SHP77 (cell line): ENCODE data around the gene PRDM16.
"Not testable (repeated sequence)": the region's sequence is repeated elsewhere in the genome, so short reads cannot be mapped to it uniquely, and the experiment has no call there.

Experiments
- DNase-seq, 2 experiments: peaks; one replicate each; lab custom pipeline; 2025; lab: John Stamatoyannopoulos, UW

Gene PRDM16

DNA sequence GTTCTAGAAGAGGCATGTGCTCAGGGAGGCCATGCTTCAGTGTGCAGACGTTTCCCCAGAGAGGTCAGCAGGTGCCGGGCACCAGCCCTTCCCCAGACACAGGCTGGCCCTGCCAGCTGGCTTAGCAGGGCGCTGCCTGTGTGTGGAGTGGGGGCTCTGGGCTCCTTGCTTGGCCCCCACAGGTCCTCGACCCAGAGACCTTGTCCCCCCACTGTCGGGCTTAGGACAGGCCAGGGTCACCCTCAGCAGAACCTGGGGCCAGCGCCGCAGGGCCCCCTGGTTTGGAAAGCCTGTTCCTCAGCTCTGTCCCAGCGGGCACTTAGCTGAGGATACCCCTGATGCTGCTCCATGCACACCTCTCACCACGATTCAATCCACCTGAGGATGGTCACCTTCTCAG lies 213.2 kb downstream of the PRDM16 start:
- DNase-seq = no peak

DNA sequence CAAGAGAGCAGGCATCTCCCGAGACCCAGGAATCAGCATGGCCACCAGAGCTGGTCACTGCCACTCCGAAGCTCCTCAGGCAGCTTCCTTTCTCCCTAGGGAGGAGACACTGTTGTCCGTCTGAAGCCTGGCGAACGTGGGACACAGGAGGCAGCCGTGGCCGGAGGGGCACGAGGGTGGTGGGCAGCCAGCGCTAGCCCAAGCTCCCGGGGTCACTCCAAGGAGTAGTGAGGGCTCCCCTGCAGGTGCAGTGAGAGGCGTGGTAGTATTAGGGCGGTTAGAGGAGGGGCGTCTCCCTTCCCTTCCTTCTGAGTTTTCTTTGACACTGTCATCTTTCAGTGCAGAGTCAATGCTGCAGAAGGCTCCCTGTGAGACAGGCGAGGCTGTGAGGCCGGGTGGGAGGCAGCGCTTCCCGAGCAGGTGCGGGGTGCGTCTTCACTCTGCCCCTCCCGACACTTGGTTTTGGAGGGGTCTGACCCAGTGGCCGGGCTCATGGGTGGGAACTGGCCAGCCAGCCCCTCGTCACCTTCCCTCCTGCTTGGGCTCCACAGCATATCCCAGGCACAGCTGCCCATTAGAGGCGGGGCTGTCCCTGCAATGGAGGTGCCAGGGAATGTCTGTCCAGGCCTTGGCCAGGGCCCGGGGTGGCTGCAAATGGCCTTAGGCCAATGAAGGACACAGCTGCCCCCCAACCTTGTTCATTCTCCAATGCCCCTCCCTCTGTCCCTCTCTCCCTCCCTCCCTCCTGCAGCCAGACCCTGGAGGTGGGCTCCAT lies 213.8 kb downstream of the PRDM16 start:
- DNase-seq = no peak

DNA sequence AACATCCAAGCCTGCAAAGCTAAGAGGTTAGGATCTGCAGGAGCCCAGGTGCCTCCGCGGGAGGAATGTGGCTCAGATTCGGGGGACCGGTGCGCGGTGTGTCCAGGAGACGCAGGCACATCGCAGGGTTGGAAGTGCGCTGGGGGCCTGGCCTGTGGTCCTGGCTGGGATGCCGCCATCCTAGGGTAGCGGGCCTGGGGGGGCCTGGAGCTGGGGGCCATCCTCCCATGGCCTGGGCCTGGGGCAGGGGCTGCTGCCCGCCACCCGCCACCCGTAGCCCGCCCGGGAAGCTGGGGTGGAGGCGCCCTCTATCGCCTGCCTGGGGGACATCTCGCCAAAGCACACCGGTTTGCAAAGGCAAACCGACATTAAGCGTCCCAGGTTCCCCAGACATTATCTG lies 214.8 kb downstream of the PRDM16 start:
- no peak for DNase-seq

DNA sequence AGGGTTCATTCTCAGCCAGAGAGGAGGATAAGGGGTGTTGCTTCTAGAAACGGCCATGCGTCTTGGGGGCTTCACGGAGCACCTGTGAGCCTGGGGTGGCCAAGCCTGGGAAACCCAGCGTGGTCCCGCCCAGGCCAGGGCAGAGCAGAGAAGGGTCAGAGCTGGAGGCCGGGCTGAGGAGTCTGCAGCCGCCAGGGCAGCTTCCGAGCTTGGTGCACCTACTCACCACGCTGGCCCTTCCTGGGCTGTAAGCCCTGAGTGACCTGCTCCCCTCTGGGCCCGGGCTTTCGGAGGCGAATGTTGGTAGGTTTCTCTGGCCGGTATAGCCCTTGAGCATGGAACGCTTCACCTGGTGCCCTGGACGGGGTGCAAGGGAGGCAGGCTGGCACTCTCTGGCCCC lies 215.7 kb downstream of the PRDM16 start:
- no peak for DNase-seq

DNA sequence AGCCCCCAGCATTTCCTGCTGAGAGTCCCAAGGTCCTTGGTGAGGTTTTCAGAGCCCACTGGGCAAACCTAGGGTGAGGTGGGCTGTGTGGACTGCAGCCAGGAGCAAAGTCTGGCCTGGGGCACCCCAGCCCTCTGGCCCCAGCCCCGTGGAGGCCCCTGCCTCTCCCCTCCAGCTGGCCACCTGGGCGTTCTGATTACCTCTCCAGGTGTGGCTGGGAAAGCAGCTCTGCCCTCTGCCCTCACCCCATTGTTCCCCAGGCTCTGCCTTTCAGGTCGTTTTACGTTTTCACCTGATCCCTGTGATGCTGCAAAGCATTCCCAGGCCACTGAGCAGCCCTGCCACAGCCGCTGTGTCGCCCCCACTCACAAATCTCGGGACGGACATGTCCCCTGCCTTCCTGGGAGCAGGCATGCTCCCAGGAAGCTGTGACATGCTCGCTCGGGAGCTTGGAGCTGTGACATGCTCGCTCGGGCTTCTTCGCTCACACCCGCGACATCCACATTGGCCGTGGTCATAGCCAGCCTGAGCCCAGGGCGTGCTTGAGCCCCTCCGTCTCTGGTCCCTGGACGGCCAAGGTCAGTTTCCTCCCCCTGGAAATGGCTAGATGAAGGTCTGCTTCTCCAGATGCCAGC lies 216.2 kb downstream of the PRDM16 start:
- DNase-seq = no peak

DNA sequence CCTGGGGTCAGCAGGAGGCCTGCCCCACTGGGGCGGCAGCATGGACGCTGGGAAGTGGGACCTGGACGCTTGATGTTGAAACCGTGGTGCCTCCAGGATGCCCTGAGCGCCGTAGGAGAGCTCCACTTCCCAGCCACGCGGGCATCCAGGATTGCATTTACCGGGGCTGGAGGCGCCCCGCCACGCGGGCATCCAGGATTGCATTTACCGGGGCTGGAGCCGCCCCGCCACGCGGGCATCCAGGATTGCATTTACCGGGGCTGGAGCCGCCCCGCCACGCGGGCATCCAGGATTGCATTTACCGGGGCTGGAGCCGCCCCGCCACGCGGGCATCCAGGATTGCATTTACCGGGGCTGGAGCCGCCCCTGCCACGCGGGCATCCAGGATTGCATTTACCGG lies 218.1 kb downstream of the PRDM16 start:
- not testable (repeated sequence) for DNase-seq

DNA sequence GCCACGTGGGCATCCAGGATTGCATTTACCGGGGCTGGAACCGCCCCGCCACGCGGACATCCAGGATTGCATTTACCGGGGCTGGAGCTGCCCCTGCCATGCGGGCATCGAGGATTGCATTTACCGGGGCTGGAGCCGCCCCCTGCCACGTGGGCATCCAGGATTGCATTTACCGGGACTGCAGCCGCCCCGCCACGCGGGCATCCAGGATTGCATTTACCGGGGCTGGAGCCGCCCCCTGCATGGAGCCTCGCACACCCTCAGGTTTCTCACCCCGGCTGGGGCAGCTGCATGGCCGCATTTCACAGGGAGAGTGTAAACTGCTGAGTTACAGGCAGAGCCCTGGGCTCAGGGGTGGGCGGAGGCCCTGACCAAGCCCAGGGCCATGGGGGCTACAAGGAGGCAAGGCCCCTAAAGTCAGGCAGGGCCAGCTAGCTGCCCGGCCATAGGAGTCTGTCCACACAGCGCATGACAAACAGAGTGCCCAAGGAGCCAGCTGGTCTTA lies 218.7 kb downstream of the PRDM16 start:
- no peak for DNase-seq

DNA sequence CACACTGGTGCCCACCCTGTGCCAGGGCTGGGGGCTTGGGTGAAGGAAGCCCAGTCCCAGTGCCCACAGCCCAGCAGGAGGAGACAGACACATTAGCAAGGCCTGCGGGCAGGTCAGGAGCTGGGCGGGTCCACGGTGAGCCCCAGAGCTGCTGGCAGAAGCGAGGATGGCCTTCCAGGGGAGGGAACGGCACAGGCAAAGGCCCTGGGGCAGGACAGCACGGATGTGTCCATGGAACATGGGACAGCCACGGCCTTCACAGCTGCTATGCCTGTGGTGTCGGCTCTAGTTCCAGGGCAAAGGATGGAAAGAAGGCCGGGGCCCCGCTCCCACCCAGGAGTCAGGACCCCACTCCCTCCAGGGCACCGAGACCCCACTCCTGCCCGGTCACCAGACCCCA lies 220.5 kb downstream of the PRDM16 start:
- DNase-seq = no peak

DNA sequence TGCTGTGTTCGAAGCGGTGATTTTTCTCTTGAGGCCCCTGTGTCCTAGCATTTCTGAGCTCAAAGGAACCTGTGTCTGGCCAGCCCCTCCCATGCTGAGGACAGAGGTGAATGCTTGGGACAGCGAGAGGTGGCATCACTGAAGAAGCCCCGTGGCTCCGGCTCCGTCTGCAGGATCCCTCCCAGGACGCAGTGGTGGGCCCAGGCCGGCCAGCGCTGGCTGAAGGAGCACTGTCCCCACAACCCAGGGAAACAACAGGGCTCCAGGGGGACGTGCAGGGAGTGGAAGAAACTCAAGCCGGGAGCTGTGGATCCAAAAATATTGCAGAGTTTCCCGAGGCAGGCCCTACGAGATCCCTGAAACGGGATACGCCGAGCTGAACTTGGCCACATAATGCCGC lies 221.4 kb downstream of the PRDM16 start:
- no peak for DNase-seq

DNA sequence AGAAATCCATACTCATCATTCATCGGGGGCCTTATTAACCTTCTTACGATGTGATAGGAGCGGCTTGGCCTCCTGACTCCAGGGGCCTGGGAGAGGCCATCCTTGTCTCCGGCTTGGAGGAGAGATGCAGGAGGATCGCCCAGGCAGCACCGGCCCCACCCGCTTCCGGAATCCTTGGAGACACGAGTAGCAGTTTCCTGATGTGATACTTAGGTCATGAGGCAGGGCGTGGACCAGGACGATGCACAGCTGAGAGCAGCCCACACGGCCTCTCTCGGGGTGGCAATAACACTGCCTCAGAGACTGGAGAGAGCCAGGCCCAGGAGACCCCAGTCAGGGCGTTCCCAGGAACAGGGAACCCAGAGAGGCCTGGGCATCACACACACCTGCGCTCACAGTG lies 221.9 kb downstream of the PRDM16 start:
- DNase-seq = no peak

DNA sequence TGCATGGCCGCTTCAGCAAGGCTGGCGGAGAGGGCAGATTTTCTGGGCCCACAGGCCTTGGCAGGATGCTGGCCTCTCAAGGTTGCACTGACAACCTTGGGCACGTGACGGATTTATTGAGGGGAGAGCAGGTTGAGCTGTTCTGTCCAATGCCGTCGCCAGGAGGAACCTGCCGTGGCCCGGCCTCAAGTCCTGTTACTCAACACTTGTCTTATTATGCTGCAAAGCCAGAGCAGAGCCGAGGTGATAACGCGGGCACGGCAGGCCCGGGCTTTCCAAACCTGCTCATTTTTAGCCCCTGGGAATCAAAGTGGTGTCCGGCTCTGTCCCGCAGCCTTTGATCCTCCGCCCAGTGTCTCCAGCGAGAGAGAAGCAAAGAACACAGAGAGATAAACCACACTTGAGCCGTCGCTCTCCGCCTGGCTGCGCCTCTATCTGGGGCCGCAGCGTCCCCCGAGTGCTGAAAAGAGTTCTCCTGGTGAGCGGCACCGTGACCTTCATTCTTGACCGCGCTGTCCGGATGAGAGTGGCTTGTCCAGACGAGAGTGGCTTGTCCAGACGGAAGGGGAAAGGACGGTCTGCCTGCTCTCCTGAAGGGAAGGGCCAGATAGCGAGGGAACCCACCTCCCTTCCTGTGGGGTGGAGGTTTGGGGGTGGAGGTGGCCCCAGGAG lies 223.2 kb downstream of the PRDM16 start:
- no peak for DNase-seq

DNA sequence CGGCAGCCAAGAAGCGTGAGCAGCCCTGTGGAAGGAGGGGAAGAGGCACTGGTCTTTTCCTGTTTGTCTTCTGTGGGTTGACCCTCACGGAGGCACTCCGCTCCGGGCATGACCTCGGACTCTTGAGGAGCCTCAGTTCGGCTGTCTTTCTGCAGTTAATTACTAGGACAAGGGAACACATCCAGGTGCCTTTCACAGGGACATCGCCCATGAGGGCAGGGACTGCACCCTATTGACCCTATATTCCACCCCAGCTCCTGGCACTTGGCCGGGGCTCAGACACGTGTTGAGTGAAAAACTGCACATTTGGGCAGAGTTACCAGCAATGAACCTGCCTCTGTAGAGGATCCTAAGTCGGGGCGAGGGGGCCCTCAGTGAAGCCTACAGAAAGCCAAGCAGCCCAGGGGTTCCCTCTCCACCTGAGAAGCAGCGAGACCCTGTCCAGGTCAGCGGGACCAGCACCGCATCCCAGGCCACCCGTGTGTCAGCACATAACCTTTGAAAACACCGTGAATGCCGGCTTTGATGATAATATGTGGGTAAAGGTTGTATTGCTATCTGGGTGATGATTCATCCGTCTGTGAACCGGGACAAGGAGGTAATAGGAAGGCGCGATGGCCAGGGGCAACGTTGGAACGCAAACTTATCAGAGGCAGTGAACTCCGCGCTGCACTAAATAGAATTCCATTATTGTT lies 224.0 kb downstream of the PRDM16 start:
- no peak for DNase-seq

DNA sequence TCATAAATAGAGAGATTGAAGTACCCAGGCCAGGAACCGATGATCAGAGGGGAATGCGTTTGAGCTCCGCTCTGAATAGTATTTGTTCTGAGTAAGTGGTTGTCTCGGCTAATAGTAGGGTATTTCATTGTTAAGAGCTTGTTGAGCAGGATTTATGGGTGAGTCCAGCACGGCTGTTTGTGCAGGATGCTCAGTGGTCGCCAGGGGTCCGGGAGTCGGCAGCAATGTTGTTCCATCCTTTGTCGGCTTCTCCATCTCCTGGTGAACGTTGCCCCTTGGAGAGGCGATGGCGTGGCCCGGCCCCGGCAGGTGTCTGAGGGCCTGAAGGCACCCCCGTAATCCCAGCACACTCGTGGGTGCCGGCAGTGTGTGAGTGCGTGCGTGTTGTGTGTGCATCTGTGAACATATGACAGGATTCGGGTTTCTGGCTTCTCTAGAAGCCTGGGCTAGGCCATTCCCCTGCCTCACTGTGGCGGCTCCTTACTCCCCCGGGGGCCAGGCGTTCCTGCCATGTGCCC lies 224.6 kb downstream of the PRDM16 start:
- no peak for DNase-seq

DNA sequence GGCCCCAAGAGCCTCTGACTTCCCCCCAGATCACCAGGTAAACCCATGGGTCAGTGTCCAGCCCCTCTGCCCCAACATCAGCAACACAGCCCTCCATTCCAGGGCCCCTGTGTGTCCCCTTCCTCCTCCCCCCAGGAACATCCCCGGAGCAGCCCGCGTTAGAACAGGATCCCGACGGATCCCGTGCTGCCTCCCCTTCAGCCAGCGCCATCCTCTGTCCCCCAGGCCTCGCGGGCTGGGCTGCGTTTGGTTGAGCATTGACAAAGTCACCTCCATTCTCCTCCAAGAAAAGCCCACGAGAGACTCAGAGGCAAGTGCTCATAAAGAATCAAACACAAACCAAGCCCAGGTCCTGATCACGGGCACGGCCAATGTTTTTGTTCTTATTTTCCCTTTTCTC lies 225.4 kb downstream of the PRDM16 start:
- no peak for DNase-seq

DNA sequence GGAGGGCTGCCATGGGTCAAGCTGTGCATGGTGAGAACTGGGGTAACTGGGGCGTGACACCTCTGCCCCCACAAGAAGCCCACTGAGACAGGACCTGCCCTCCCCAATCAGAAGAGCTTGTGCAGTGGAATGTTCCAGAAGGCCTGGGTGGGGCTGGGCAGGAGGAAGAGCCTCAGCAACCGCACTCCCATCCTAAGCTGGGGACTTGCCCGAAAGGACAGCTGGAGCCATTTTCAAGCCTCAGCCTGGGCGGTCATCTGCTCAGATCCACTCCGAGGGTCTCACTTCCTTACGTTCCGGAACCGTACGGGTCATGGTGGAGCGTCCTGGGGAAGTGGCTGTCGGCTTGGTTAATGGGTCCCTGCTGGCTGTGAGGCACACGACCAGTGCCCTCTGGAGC lies 226.8 kb downstream of the PRDM16 start:
- no peak for DNase-seq

DNA sequence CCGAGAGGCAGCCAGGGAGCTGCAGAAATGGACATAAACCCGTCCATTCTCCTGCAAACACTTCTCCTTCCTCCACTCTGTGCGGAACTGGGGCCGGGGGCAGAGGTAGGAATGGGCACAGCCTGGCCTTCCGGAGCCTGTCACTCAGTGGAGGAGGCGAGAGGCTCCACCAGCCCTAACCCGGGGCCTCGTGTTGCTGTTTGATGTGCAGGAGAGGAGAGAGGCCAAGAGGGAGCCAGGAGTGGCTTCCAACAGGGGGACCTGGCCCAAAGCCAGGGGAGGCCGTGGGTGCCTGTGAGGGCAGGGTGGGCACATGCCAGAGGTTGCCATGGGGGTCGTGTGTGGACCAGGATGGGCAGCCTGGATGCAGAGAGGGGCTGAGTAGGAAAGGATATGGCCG lies 227.3 kb downstream of the PRDM16 start:
- no peak for DNase-seq

DNA sequence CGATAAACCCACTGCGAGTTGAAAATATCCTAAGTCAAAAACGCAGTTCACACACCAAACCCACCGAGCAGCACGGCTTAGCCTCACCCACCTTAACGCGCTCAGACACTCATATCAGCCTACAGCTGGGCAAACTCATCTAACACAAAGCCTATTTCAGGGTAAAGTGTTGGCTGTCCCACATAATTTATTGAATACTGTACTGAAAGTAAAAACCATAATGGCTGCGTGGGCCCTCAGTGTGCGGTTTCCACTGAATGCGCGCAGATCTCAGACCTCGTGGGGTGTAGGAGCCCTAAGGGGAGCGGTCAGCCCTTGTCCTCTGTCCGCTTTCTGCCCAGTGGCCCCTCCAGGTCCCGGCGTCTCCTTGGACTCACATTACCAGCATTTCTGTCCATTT lies 227.8 kb downstream of the PRDM16 start:
- no peak for DNase-seq

DNA sequence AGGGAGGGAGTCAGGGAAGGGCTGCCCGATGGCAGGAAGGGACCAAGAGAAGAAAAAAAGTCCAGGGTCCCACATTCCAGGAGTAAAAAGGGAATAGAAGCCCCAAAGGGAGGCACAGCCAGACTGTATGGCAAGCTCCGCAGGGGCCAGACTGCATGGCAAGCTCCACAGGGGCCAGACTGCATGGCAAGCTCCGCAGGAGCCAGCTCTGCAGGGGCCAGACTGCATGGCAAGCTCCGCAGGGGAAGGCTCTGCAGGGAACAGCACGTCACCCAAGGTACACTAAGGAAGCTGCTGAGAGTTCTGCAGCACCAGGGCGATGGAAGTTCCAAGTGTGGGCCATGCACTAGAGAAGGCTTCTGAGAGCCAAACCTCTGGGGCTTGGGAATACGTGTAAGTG lies 228.8 kb downstream of the PRDM16 start:
- no peak for DNase-seq

DNA sequence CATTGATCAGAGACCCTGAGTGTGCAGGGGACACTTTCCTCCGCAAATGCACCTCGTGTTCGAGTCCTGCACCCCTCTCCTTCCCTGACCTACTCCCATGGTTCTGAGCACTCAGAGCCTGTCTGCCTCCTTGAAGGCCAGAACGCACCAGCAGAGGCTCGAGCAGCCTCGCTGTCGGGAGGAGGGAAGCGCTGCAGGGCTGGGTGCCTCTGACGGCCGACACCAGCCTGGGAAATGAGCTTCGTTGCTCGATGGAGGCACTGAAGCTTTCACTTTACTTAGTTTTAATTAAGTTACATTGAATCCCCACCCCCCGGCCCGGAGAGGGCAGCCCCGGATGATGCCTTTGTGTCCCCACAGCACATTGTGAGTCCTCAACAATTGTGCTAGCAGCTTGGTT lies 229.2 kb downstream of the PRDM16 start:
- no peak for DNase-seq

DNA sequence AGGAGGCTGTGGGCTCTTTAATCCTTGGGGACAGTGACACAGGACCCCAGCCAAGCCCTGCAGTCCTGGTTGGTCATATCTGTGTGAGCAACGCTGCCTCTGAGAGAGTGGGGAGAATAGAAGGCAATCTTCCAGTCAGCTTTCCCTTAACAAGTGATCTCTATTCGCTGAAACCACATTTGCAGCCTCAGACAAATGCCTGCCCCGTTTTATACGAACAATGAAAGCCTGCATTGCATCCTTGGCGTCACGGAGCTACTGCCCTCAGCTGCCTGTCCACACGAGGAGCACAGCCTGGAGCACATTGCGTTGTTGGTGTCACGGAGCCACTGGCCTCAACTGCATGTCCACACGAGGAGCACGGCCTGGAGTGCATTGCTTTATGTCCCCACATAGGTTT lies 235.2 kb downstream of the PRDM16 start:
- no peak for DNase-seq

DNA sequence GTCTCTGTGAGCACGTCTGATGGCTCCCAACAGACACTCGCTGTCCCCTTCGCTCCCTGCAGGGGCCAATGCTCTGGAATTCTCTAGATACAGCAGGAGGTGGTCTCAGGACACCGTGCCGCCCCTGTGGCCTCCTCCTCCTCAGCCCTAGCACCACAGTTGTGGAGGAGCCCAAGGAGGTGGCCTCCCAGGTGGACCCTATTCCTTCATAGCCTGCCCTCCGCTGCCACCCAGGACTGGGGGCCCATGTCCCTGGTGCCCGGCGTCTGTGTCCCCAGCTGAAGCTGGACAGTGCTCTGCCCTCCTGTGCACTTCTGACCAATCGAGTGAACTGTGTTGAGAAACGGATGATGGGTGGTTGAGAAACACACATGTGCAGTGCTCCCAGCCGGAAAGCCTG lies 235.7 kb downstream of the PRDM16 start:
- DNase-seq = no peak

DNA sequence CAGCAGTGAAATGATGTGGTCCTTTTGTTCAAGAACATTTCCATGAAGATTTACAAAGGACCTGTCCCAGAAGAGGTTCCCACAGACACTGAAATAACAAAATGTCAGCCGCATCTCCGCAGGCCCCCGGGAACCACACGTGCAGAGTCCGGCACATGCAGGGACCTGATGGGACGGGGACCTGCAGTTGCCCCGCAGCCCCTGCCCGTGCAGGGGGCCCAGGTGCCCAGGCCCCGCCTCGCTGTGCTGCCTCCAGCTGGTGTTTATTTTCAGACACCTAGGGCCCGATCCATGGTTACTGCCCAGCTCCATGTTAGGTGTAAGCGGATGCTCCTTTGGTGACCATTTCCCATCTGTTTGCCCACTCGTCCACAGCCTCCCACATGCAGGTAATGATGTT lies 236.2 kb downstream of the PRDM16 start:
- no peak for DNase-seq
